ENCODE measurements around the gene INO80B.

DNA sequence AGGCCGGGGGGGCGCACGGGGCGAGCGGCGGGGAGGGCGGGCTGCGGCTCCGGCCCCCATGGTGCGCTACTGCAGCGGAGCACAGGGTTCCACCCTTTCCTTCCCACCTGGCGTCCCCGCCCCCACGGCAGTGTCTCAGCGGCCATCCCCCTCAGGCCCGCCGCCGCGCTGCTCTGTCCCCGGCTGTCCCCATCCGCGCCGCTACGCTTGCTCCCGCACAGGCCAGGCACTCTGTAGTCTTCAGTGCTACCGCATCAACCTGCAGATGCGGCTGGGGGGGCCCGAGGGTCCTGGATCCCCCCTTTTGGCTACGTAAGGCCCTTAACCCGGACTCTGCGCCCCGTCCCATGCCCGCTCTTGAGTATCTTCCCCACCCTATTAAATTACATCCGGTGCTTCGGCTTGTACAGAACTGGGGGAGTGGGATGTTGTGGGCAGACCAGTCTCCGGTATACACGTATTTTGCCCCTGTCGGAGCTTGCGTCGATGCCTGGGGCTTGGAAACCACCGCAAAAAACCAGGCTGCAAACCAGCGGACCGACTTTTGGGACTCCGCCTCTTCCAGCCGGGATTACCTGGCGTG is 2.8 kb downstream of the INO80B start:
- TF ChIP-seq CTCF (IDR thresholded peaks at IDR 0.05) (0 out of 2 replicates have a peak, but pooled peaks have one; percentile 1), ZFX (IDR thresholded peaks at IDR 0.05; ENCODE audit: borderline replicate concordance) (no peak)

All from 22Rv1 (cell line).